Measurements from ENCODE around the gene ATAT1. TPM values are rescaled to one million over a fixed set of nuclear protein-coding genes. Genes with fewer than 3 reads are reported as not detected.

Gene ATAT1
- total RNA-seq, 4 donors from 2014 or later = 8.2 to 25.2 (median 15.1) TPM

DNA sequence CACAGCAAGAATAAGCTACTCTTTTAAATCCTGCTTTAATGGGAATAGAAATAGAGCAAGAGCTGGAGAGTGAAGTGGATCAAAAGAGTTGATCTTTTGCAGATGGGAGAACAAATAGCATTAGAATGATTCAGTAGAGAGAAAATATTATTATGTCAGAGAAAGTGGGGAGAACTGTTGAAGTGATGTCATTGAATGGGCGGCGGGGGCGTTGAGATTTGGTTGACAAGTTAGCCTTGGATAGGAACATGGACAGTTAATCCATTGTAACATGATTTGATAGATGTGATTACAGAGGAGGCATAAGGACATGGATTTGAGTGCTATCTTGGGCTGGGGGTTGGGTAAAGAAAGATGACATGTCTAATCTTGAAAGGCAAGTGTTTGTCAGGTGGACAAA, 9.2 kb downstream of the ATAT1 start:
- Histone ChIP-seq H3K36me3 (peaks cover 0 to 39% (median 0%) of the 10 kb centered on the region in 3 donors), H3K4me3 (no peak overlapping the region), H3K4me1 (no peaks in the 10 kb centered on the region), H3K9me3 (no peaks in the 10 kb centered on the region), H3K27ac (no peak overlapping the region), H3K27me3 (no peaks in the 10 kb centered on the region)
- no peak for DNase-seq
- TF ChIP-seq POLR2A (IDR thresholded peaks at IDR 0.05) (no peak), CTCF (IDR thresholded peaks at IDR 0.05) (no peak)

DNA sequence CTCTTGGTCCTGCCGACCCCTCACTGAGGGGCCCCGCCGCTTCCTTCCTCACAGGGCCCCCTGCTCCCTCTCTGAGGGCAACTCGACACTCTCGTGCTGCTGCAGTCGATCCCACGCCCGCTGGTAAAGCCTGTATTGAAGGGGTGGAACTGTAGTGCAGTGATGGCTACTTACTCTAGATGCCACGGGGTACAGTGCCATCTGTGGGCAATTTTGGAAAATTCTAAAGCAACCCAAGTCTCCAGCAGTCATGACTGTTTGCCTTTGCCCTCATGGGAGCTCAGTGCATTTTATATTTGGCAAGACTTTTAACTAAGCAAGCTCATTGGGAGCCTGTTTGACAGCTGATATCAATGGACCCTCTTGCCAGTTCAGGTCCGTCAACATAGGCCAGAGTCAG, 13.8 kb downstream of the ATAT1 start:
- no peaks in the 10 kb centered on the region for H3K9me3 ChIP-seq
- no peak overlapping the region for H3K4me3 ChIP-seq
- no peak for DNase-seq
- TF ChIP-seq POLR2A (IDR thresholded peaks at IDR 0.05) (no peak), CTCF (IDR thresholded peaks at IDR 0.05) (no peak)
- no peaks in the 10 kb centered on the region for H3K27me3 ChIP-seq
- peaks cover 0 to 46% (median 0%) of the 10 kb centered on the region in 3 donors for H3K36me3 ChIP-seq
- H3K27ac ChIP-seq = no peak overlapping the region
- H3K4me1 ChIP-seq = peaks cover 0 to 10% (median 0%) of the 10 kb centered on the region in 4 donors

GRCh38 chr6:30641048-30641447, 14.4 kb downstream of the ATAT1 start:
- Histone ChIP-seq H3K4me1 (peaks cover 0 to 16% (median 0%) of the 10 kb centered on the region in 4 donors), H3K27me3 (no peaks in the 10 kb centered on the region), H3K9me3 (no peaks in the 10 kb centered on the region), H3K36me3 (peaks cover 0 to 46% (median 0%) of the 10 kb centered on the region in 3 donors), H3K4me3 (no peak overlapping the region), H3K27ac (no peak overlapping the region)
- TF ChIP-seq CTCF (IDR thresholded peaks at IDR 0.05) = no peak
- TF ChIP-seq POLR2A (IDR thresholded peaks at IDR 0.05) = no peak
- no peak for DNase-seq

GRCh38 chr6:30643656-30644055, 17.0 kb downstream of the ATAT1 start:
- no peak overlapping the region for H3K27ac ChIP-seq
- H3K4me3 ChIP-seq = no peak overlapping the region
- peaks cover 0 to 23% (median 7%) of the 10 kb centered on the region in 4 donors for H3K4me1 ChIP-seq
- H3K36me3 ChIP-seq = peaks cover 0 to 38% (median 0%) of the 10 kb centered on the region in 3 donors
- no peak for TF ChIP-seq POLR2A (IDR thresholded peaks at IDR 0.05)
- no peak for TF ChIP-seq CTCF (IDR thresholded peaks at IDR 0.05)
- H3K27me3 ChIP-seq = no peaks in the 10 kb centered on the region
- no peaks in the 10 kb centered on the region for H3K9me3 ChIP-seq
- no peak for DNase-seq

- DNase-seq = no peak
- peaks cover 0 to 32% (median 7%) of the 10 kb centered on the region in 4 donors for H3K4me1 ChIP-seq
- H3K9me3 ChIP-seq = no peaks in the 10 kb centered on the region
- no peak overlapping the region for H3K4me3 ChIP-seq
- peaks cover 0 to 38% (median 0%) of the 10 kb centered on the region in 3 donors for H3K36me3 ChIP-seq
- peak overlapping the region in 1 of 4 donors; percentile 15 for H3K27ac ChIP-seq
- H3K27me3 ChIP-seq = no peaks in the 10 kb centered on the region
- TF ChIP-seq CTCF (IDR thresholded peaks at IDR 0.05) (no peak), POLR2A (IDR thresholded peaks at IDR 0.05) (no peak)
Measured at GRCh38 chr6:30644769-30645168, 18.1 kb downstream of the ATAT1 start.

DNA sequence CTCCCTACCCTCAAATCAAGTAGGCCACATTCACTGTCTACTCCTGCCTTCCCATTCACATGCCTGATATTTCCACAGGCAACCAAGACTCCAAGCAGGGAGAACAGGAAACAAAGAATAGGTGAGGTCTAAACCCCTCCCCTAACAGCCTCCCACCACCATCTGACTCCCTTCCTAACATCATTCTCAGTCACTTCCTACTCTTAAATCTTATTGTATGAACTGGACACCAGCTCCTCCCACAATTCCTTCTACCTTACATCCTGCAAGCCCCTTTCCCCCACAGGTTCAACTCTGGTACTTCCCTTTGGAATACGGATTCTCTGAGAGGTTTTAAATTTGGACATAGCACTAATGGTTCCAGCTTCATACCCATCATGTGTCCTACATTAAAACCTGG, 19.3 kb downstream of the ATAT1 start:
- no peaks in the 10 kb centered on the region for H3K27me3 ChIP-seq
- H3K27ac ChIP-seq = no peak overlapping the region
- TF ChIP-seq CTCF (IDR thresholded peaks at IDR 0.05) = no peak
- no peak for TF ChIP-seq POLR2A (IDR thresholded peaks at IDR 0.05)
- H3K36me3 ChIP-seq = peaks cover 0 to 37% (median 0%) of the 10 kb centered on the region in 3 donors
- H3K4me1 ChIP-seq = peaks cover 0 to 34% (median 7%) of the 10 kb centered on the region in 4 donors
- no peak for DNase-seq
- no peaks in the 10 kb centered on the region for H3K9me3 ChIP-seq
- H3K4me3 ChIP-seq = peak overlapping the region in 2 of 4 donors; percentile 83 to 86
